Measurements from ENCODE around the gene PLXNC1.

PLXNC1 gene

GRCh38 chr12:94157981-94158411, 9.6 kb downstream of the PLXNC1 start:
- no peak for DNase-seq (ENCODE audit: low read depth in 2 of 2)

DNA sequence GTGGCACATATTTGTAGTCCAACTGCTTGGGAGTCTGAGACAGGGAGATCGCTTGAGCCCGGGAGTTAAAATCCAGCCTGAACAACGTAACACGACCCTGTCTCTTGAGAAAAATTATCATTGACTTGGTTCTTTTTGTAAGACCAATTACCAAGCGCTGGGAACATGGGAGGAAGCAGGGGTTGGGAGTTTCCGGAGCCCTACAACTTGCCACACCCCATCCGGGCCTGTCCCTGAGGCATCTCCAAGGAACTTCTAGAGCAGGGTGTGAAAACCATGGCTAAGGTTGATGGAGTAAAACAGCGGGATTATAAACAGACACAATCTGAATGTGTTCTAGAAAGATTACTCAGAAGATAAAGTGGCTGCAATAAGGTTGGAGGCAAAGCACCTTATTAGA, 10.3 kb downstream of the PLXNC1 start:
- no peak for DNase-seq (ENCODE audit: low read depth in 2 of 2)

DNA sequence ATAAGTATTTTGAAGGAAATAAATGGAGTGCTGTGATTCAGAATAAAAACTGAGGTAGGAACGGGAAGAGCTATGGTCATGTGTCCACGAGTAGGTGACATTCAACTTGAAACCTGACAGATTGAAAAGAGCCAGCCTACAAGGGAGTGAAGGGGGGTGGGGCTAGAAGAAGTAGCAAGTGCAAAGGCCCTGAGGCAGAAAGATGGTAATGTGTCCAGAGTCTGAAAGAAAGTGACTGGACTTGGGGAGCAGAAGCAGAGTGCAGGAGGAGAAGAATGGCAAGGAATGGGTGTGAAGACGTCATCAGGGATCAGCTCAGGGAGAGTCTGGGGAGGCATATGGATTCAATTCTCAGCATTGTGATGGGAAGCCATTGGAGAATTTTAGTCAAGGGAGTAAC, 13.7 kb downstream of the PLXNC1 start:
- no peak for DNase-seq (ENCODE audit: low read depth in 2 of 2)

GRCh38 chr12:94163850-94164249, 15.5 kb downstream of the PLXNC1 start:
- DNase-seq (ENCODE audit: low read depth in 2 of 2), result no peak

- DNase-seq (ENCODE audit: low read depth in 2 of 2), result no peak
Measured at GRCh38 chr12:94165138-94165537, 16.8 kb downstream of the PLXNC1 start.

DNA sequence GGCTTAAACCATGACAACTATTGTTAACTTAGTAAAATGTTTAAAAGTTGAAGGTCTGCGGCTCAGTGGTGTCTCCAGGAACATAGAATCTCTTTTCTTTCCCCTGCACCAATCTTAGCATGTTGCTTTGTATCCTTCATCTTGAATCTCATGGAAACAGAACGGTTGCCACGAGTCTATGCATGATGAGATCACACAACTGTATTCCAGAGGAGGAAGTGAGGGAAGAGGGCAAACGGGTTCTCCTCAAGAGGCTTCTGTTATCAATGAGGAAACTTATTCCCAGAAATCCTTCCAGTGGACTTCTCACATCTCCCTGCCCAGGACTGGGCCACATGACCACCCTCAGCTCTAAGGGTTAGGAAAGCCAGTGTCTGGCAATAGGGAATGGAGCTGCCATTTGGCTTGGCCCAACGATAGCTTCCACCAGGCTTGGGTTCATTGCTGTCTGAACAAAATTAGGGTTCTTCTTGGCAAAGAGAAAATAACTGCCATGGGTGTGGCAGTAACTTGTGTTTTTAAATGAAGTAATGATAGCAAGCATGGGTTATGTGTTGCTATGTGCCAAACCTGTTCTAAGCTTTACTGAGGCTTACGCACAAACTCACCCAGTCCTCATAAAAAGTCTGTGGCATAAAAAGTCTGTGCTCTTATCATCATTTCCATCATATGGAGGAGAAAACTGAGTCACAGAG, 17.4 kb downstream of the PLXNC1 start:
- DNase-seq (ENCODE audit: low read depth in 2 of 2), result no peak

GRCh38 chr12:94167071-94167755, 18.8 kb downstream of the PLXNC1 start:
- DNase-seq (ENCODE audit: low read depth in 2 of 2), result no peak

DNA sequence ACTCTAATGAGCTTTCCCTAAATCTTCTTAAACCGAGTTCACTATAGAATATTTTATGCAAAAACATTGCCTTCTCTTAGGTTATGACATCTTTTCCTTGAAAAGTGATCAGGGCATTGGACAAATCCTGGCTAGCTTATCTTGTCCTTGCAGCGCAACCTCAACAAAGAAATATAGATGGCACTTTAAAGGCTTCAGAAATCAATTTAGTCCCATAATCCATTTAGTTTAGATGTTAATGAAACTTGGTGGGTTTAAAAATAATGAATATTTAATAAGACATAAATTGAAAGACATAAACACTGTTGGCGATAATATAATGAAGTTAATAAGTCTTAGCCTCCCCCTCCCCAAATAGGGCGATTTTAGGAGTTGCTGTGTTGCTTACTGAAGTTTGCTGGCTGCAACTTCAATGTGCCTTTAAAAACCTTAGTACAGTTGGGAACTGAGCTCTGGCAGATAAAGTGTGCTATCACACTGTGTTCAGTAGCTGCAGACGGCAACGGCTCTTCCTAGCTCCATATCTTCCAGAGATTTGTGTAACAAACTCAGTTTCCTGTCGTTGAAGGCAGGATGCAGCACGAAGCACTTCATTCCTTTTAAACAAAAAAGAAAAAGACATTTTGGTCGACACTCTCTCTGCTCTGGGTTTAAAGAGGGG, 19.5 kb downstream of the PLXNC1 start:
- DNase-seq (ENCODE audit: low read depth in 2 of 2), result no peak

- DNase-seq (ENCODE audit: low read depth in 2 of 2), result no peak
Measured at GRCh38 chr12:94169495-94169894, 21.1 kb downstream of the PLXNC1 start.

GRCh38 chr12:94169966-94170689, 21.8 kb downstream of the PLXNC1 start:
- no peak for DNase-seq (ENCODE audit: low read depth in 2 of 2)

GRCh38 chr12:94170690-94171594, 22.6 kb downstream of the PLXNC1 start:
- DNase-seq (ENCODE audit: low read depth in 2 of 2), result no peak

DNA sequence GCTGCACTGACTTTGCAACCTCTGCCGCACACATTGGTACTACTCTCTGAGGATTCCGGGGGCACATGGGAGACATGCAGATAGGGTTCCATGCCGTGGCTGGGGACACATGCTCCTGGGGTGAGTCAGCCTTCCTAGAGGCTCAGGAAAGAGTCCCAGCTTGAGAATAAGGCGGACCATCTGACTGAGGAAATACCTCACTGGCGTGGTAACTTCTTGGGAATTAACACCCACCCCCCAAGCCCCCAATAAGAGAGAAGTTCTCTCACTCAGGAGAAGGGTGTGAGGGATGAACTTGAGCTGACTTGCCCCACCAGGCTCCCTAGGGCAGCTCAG, 23.2 kb downstream of the PLXNC1 start:
- no peak for DNase-seq (ENCODE audit: low read depth in 2 of 2)

GRCh38 chr12:94172031-94172430, 23.7 kb downstream of the PLXNC1 start:
- DNase-seq (ENCODE audit: low read depth in 2 of 2), result no peak

DNA sequence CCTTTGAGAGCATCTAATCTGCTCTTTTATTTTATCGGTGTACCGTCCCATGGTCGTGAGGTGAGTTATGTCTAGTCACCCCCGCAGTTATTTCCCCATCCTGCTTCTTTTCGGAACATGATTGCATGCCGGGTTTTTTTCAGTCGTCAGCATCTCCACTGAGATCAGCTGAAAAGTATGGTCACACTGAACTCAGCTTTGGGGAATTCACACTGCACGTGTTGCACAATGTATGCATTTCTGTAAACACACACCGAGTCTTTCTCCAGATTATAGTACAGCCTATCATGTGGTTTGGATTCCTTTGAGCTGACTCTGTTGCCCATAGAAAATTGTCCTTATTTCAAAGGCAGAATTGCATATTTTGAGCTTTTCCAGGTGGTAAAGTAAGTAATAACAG, 24.6 kb downstream of the PLXNC1 start:
- no peak for DNase-seq (ENCODE audit: low read depth in 2 of 2)

DNA sequence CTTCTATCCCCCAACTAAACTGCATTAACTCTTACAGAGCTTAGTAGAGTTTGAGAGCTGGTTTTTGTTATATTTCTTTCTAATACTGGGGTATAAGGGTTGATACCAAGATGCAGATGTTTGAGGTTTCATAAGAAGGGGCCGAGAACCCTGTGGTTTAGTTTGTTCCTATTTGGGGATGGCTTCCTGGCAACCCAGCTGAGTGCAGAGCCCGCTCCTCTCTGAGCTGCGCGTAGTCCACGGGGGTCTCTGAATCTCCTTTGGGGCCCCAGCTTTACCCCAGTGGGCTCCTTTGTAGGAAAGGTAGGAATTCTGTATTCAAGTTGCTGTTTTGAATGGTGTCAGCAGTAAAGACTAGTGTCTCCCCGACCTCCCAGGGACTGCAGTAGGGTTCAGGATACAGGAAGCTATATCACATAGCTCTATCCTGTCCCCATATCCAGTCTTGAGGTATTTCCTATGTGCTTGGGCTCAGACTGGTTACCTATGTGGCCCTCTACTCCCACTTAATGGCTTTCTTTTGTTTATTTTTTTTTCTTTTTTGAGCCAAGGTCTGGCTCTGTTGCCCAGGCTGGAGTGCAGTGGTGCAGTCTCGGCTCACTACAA, 25.4 kb downstream of the PLXNC1 start:
- DNase-seq (ENCODE audit: low read depth in 2 of 2), result no peak

DNA sequence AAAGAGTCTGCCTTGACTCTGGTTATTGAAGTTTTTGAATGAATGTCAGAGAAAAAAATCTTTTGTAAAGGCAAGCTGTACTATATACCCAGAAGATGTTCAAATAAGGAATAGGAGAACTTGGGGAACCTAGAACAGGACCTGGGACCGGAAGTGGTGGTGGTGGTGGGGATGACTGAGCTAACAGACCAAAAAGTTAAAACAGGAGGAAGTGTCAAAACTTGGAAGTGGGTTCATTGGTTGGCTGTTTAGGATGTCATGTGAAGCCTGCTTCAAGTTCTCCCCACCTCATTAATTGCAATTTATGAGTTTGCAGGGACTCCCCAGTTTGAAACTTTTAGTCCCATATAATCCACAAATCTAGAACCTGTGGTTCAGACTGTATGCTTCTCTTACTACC, 26.2 kb downstream of the PLXNC1 start:
- DNase-seq (ENCODE audit: low read depth in 2 of 2), result no peak

- DNase-seq (ENCODE audit: low read depth in 2 of 2), result no peak
Measured at GRCh38 chr12:94175763-94176668, 27.6 kb downstream of the PLXNC1 start.

DNA sequence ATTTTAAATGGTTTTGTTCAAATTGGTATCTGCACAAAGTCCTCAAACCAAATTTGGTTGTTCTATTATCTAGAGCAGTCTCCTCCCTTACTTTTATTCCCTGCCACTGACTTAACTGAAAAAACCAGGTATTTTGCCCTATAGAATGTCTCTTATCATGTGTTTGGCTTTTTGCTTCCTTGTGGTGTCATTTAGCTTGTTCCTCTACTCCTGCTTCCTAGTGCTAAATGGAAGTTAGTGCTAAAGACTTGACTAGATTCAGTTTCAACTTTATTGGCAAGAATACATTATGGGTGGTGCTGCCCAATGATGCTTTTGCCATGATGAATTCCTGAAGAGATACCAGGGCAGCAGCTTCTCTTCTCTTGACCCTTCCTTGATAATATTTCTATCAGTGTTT, 29.7 kb downstream of the PLXNC1 start:
- no peak for DNase-seq (ENCODE audit: low read depth in 2 of 2)

DNA sequence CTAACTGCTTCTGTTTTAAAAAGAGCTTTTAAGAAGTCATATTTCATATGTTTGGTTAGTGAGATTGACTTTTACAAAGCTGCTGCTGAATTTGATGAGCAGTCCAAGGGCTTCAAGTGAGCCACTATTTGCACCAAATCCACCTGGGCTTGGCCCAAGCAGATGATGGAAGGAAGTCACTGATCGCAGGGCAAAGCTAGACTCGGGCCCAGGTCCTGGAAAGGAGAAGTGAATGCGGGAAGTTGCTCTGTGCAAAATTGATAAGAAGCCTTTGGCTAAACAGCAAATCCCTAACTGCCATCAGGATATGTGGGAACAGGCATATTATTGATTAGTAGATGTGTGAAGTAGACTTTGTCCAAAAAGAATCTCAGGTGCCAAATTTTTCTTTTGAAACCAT, 30.5 kb downstream of the PLXNC1 start:
- DNase-seq (ENCODE audit: low read depth in 2 of 2), result no peak

DNA sequence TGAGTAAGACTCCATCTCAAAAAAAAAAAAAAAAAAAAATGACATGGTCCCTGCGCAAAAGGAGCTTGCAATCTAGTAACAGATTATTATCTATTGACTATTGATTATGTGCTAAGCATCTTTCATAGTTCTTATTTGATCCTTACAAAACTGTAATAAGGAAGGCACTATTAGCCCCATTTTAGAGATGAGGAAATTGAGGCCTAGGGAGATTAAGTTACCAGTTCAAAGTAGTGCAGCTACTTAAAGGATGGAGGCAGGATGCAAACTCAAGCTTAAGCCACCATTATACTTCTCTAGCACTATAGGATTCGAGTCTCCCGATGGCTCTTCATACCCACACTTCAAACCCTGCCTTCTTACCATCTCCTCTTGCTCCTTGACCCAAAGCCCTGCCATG, 31.3 kb downstream of the PLXNC1 start:
- DNase-seq (ENCODE audit: low read depth in 2 of 2), result no peak
